Erythroblast (primary cell): ENCODE data around the gene MED27.

Experiments
- GATA1 ChIP-seq: IDR thresholded peaks from 2 replicates; pipeline ENCODE4 v1.6.1; 2011; ENCODE audit warnings: low read depth, mild to moderate bottlenecking, control low read depth, low read length, moderate library complexity
- POLR2A ChIP-seq: IDR thresholded peaks from 2 replicates; pipeline ENCODE4 v1.6.1; 2011; ENCODE audit warnings: mild to moderate bottlenecking, low read length

GRCh38 chr9:131937451-131937850, 142.2 kb downstream of the MED27 start:
- no peak for TF ChIP-seq POLR2A
- no peak for TF ChIP-seq GATA1
